ENCODE results near the gene XRCC5.
"Not testable (repeated sequence)": the region's sequence is repeated elsewhere in the genome, so short reads cannot be mapped to it uniquely, and the experiment has no call there.

The XRCC5 gene

GRCh38 chr2:216201692-216202306, 92.7 kb downstream of the XRCC5 start:
- DNase-seq (ENCODE audit: low read depth): no peak

DNA sequence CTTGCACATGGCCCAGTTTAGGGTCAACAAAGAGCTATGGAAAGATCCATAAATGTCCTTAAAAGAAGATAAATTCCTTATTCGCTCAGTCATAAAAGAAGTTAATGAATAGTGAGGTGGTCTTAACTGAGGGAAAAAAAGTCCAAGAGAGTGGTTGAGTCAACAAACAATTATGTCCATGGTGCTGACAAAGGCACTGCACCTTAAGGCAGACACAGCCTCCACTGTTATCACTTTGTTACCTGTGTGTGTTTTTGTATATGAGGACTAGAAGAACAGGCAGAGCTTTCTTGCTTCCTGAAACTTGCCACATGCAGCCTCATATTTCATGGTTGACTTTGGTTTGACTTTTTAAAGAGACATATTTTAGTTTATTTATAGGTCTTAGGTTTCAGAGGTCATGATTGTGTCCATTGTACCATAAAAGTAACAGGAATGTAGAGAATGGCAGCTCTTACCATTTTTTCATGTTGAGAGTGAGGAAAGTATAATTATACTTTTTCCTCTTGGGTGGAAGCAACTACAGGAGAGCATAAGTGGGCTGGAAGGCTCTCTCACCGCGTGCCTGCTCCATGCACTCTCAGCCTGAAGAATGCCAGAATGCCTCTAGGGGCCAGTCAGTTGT, 93.6 kb downstream of the XRCC5 start:
- no peak for DNase-seq (ENCODE audit: low read depth)

GRCh38 chr2:216205486-216205885, 96.3 kb downstream of the XRCC5 start:
- no peak for DNase-seq (ENCODE audit: low read depth)

GRCh38 chr2:216206041-216206703, 97.0 kb downstream of the XRCC5 start:
- DNase-seq (ENCODE audit: low read depth): no peak

DNA sequence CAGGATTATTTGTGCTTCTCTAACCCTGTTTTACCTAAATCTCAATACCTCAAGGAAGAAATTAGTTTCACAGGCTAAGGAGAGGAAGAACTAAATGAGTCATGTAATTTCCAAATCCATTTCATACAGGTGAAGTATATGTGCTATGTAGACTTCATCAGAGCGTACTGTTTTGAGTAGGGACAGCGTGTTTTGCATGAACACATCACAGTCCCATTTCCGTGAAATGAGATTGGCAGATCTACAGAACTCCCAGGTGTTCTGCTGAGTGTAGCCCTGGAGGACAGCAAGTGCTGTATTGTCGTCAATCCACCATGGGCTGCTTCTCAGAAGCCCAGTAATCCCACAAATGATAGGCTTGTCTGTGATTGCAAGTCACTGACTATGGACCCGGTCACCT, 97.7 kb downstream of the XRCC5 start:
- DNase-seq (ENCODE audit: low read depth): no peak

DNA sequence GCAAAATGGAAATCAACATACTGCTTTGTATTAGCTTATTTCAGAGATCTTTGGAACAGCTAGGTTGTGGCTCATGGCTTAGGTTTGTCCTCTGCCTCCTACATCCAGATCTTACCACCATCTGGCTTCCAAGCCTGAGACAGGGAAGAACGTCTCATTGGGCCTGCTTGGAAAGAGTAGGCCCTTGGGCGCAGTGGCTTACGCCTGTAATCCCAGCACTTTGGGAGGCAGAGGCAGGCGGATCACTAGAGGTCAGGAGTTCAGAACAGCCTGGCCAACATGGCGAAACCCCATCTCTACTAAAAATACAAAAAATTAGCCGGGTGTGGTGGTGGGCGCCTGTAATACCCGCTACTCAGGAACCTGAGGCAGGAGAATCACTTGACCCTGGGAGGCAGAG, 99.5 kb downstream of the XRCC5 start:
- not testable (repeated sequence) for DNase-seq (ENCODE audit: low read depth)

DNA sequence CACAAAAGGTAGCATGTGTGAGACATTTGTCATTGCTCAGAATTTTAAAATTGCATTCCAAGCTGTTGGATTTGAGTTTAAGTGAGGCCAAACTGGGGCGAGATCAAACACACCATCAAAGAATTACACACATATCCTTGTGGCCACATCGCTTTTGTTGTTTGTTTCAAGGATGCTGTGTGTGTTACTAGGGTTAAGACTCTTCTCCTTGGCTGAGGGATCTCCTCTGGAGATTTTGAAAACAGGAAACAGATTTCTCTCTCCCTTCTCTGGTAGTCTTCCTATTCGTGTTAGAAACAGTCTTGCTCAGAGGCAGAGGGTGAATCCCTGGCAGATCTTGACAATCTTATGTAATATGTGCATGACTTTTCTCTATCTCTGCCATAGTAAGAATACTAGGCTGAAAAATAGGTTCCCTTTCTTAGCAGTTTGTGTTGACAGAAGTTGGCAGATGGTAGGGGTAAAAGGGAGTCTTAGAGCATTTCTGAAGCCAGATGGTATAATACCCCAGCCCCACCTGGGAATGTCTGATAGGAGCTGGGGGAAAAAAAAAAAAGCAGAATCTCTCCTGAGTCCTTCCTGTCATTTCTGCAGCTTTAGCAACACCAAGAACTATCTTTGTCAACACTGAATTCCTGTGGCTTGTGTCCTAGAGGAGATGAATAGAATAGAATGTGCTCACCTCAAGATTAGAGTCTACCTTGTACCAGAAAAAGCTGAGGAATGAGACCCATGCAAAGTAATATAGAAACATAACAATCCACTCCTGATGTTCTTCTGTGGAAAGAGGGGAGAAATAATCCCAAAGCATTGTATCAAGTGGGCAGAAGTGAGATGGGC, 101.8 kb downstream of the XRCC5 start:
- no peak for DNase-seq (ENCODE audit: low read depth)

DNA sequence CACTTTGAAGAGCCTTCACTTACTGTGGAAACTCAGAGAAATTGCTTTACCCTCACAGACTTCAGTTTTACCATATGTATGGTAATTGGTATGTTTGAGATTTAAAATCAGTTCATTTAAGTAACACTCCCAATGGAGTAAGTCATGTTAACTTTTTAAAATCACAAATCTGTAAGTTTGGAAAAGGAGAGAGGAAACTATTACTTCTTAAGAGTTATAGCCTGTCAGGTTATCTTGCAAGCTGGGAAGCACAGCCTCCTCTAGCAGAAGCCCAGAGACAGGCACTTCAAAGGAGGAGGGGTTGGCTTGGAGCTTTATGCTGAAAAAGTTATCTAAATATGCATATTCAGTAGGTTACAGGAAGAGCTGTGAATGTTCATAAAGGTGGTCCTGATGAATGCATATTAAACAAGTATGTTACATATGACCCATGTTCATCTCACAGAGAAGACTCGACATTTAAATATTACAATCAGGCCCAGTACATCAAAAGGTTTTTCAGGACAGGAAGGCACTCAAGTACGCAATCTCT, 102.5 kb downstream of the XRCC5 start:
- no peak for DNase-seq (ENCODE audit: low read depth)

DNA sequence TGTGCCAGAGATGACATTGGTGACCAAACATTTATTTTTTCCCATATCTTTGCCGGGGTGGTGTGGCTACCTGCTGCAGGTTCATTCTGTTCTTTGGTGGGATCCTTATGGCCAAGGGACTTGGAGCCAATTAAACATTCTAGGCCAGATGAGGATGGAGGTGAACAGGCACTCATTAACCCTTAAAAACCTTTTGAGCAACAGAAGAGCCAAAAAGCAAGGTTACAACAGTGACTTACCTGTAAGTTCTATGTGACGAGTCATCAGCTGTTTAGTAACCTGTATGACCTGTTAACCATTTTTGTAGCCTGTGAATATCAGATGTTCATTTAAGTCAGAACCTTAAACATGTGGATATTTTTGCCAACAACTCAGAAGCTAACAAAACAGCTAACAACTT, 105.6 kb downstream of the XRCC5 start:
- DNase-seq (ENCODE audit: low read depth): no peak

DNA sequence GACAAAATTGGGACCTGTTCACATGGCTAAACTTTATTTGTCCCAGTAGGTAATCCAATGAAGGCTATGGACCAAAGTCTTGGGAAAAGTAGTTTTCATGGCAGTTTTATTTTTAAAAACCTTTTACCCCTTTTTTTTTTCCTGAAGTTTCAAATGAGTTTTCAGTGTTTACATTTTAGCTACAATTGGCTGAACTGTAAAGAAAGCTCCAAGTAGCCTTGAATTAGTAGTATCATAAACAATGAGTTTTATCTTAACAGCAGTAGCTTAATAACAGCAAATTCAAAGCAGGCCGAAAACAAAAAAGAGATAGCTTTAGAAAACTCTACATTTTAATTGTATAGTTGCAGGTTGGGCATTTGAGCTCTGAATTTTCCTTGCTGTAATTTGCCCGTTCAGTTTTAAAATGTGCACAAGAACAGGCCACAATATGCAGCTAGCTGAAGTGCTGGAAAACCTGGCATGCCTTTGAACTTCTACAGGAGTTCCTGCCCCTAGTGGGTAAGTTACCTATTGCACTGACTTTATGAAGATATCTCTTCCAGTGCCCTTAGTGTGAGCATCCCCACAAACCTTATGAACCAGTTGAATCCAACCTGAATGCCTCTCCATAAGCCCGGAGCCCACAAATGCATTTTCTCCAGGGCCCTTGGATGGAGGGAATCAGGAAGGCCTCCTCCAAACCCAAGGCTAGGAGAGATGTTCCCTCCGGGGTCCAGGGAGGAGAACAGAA, 106.7 kb downstream of the XRCC5 start:
- DNase-seq (ENCODE audit: low read depth): no peak

DNA sequence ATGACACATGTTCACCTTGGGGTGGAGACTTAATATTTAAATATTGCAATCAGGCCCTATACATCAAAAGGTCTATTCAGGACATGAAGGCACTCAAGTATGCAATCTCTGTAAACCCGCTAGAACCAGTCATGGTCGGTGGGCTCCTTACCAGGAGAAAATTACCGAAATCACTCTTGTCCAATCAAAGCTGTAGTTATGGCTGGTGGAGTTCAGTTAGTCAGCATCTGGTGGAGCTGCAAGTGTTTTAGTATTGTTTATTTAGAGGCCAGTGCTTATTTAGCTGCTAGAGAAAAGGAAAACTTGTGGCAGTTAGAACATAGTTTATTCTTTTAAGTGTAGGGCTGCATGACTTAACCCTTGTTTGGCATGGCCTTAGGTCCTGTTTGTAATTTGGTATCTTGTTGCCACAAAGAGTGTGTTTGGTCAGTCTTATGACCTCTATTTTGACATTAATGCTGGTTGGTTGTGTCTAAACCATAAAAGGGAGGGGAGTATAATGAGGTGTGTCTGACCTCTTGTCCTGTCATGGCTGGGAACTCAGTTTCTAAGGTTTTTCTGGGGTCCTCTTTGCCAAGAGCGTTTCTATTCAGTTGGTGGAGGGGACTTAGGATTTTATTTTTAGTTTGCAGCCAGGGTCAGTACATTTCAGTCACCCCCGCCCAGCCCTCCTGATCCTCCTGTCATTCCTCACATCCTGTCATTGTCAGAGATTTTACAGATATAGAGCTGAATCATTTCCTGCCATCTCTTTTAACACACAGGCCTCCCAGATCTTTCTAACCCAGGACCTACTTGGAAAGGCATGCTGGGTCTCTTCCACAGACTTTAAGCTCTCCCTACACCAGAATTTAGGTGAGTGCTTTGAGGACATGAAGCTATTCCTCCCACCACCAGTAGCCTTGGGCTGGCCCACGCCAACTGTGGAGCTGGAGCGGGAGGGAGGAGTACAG, 108.1 kb downstream of the XRCC5 start:
- no peak for DNase-seq (ENCODE audit: low read depth)

GRCh38 chr2:216217904-216218260, 108.7 kb downstream of the XRCC5 start:
- no peak for DNase-seq (ENCODE audit: low read depth)

GRCh38 chr2:216219861-216220260, 110.7 kb downstream of the XRCC5 start:
- DNase-seq (ENCODE audit: low read depth): no peak

- DNase-seq (ENCODE audit: low read depth): no peak
These were observed 111.8 kb downstream of the XRCC5 start for GRCh38 chr2:216220976-216221375.

DNA sequence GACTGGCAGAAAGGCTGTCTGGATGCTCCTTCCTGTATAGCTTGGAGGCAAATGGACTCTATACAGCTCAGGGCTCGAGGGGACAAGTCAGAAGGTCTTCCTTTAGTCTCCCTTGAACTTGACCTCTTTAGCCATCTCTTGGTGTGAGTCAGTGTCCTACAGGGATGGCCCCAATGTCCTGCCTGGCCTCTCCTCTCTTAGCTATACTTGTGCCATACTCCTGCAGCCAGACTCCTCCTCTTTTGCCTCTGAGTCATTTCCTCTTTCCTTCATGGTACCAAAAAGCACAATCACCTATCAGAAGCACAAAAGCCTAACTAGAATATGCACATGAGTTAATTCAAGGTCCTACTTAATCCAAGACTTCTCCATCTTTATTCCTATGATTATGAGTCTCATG, 112.7 kb downstream of the XRCC5 start:
- DNase-seq (ENCODE audit: low read depth): no peak

DNA sequence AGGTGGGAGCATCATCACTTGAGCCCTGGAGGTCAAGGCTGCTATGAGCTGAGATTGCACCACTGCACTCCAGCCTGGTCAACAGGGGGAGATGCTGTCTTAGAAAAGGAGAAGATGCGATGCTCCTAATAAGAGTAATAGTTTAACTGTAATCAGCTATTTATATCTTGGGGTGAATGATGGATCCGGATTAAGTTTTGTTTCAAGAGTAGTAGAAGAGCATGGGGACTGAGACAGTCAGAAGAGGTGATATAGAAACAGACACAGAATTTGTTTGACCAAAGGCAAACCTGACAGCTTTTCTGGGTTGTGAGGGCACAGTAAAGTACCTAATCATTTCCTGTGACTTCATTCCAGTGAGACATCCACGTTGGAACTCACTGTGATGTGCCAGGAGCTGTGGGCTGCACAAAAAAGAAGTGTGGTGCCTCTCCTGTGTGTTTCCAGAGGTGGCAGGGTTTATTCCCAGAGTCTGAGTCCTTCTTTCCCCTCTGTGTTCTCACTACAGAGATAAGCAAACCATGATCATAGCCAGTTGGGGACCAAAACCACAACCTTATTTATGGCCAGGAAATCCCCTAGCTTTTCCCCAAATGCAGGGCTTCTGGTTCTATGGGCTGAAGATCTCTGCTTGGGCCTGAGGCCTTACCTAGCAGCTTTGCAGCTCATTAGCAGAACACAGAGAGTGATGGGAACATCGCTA, 113.7 kb downstream of the XRCC5 start:
- no peak for DNase-seq (ENCODE audit: low read depth)

GRCh38 chr2:216224388-216224787, 115.2 kb downstream of the XRCC5 start:
- no peak for DNase-seq (ENCODE audit: low read depth)

GRCh38 chr2:216229277-216229914, 120.2 kb downstream of the XRCC5 start:
- DNase-seq (ENCODE audit: low read depth): no peak

- no peak for DNase-seq (ENCODE audit: low read depth)
These were observed 122.7 kb downstream of the XRCC5 start for GRCh38 chr2:216231867-216232266.

DNA sequence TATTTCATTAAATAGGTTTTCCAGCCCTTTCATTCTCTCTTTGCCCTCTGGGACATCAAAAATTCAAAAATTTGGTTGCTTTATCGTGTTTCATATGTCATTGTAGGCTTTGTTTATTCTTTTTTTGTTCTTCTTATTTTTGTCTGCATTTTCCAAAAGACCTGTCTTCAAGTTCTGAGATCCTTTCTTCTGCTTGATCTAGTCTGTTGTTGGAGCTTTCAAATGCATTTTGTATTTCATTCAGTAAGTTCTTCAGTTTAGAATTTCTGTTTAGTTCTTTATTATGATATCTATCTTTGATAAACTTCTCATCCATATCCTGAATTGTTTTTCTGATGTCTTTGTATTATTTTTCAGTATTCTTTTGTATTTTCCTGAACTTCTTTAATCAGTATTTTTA, 123.6 kb downstream of the XRCC5 start:
- DNase-seq (ENCODE audit: low read depth): no peak

Measured in activated T-cell treated with anti-CD3 and anti-CD28 coated beads for 48 hours (primary cell).